NCI-H2227 treated with DMSO at 0.1 percent for 48 hours (cell line): ENCODE results near the gene HOXD11.

Source experiments
- DNase-seq: peaks from one replicate; lab custom pipeline; 2025; lab: John Stamatoyannopoulos, UW

Gene HOXD11

GRCh38 chr2:176081376-176081836, 25.7 kb upstream of the HOXD11 start:
- no peak for DNase-seq

DNA sequence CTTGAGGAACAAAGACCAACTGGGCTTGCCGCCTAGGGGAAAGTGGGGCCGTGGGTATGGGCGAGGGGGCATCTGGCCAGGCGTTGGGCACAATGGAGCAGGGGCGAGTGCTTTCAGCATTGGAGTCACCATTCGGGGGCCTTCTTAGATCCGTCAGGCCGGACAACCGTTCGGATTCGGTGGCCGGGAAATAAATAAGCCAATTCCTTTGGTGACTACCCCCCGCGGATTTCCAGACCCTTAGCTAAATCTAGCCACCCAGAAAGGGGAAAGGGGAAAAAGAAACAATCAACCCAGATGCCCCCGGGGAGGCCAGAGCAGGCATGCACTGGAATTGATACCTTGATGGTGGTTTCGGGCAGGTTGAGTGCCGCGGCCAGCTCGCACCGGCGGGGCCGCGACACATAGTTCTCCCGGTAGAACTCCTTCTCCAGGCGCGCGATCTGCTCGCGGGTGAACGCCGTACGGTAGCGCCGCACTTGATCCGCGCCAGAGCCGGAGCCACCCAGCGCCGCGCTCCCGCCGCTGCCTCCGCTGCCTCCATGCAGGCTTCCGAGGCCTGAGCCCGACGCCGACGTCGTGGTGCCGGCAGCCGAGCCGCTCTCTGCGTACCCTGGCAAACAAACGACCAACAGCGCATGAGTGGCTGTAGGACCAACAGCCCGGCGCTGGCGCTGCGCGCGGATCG, 25.1 kb upstream of the HOXD11 start:
- DNase-seq: no peak

- no peak for DNase-seq
These were observed 24.6 kb upstream of the HOXD11 start for GRCh38 chr2:176082525-176082823.

- no peak for DNase-seq
These were observed 24.0 kb upstream of the HOXD11 start for GRCh38 chr2:176082824-176083751.

GRCh38 chr2:176083796-176084261, 23.3 kb upstream of the HOXD11 start, which contains the start of gene EVX2:
Gene EVX2, minus strand, starts transcription at chr2:176083962. Its CDS starts 186 bp downstream, at chr2:176083776.
- DNase-seq: no peak

GRCh38 chr2:176084611-176085119, 22.4 kb upstream of the HOXD11 start:
- peak; percentile 63 for DNase-seq

GRCh38 chr2:176085120-176085788, 21.8 kb upstream of the HOXD11 start:
- no peak for DNase-seq

GRCh38 chr2:176085861-176086771, 21.0 kb upstream of the HOXD11 start:
- peak; percentile 48 for DNase-seq

GRCh38 chr2:176087330-176088047, 19.6 kb upstream of the HOXD11 start:
- DNase-seq: no peak

DNA sequence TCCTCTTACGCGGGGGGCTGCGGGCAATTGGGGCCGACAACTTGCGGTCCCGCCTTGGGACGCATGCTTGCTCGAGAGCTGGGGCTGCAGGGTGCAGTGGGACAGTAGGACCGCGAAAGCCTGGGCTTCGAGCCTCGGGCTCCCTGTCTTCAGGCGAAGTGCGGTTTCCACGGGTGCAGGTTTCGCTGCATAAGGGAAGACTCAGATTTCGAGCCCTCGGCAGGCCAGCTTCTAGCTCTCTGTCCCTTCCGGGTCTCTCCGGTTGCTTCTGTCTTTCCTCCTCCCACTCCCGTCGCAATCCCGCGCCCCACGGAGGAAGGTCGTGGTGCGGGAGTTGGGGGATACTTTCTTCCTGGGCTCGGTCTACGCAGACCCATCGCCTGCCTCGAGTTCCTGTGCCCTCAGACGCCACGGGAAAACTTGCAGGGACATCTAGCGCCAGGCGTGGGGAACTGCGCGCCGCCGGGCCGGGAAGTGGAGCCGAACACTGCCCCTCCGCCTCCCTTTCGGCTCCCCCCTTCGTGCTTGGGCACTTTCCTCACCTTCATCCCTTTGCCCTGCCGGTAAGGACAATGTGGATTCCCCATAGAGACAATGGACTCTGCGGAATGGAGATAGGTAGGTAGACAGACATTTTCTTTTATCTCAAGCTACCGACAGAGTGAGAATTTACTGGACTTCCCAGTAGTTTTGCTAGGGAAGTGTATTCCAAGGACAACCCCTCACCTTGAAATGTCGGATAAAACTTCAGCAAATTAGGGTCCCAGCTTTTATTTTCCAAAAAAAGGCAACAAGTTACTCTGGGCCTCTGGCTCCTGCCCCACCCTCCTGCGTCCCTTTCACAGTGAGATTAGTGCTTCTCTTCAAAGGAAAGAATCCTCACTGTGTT, 18.8 kb upstream of the HOXD11 start:
- peak; percentile 66 for DNase-seq

- DNase-seq: no peak
These were observed 17.9 kb upstream of the HOXD11 start for GRCh38 chr2:176088937-176089842.

- DNase-seq: no peak
These were observed 17.2 kb upstream of the HOXD11 start for GRCh38 chr2:176089843-176090395.

DNA sequence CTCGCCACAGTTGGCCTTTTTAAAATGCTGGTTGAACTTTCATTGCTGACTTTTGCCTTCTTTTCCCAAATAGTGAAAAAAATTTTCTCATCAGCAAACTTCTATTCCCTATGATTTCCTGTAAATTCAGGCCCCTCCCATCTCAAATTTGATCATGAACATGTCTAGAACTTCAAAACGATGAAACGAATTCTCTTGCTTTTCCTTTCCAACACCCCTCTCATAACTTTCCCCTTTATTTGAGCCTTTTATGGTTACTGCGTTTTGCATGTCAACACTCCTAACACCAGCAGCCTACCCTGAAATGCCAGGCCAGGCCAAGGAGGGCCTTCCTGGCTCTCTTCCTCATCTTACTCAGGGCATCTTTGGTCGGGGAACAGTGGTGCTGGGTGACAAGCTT, 16.2 kb upstream of the HOXD11 start:
- no peak for DNase-seq

GRCh38 chr2:176091329-176092258, 15.5 kb upstream of the HOXD11 start:
- DNase-seq: peak; percentile 57

DNA sequence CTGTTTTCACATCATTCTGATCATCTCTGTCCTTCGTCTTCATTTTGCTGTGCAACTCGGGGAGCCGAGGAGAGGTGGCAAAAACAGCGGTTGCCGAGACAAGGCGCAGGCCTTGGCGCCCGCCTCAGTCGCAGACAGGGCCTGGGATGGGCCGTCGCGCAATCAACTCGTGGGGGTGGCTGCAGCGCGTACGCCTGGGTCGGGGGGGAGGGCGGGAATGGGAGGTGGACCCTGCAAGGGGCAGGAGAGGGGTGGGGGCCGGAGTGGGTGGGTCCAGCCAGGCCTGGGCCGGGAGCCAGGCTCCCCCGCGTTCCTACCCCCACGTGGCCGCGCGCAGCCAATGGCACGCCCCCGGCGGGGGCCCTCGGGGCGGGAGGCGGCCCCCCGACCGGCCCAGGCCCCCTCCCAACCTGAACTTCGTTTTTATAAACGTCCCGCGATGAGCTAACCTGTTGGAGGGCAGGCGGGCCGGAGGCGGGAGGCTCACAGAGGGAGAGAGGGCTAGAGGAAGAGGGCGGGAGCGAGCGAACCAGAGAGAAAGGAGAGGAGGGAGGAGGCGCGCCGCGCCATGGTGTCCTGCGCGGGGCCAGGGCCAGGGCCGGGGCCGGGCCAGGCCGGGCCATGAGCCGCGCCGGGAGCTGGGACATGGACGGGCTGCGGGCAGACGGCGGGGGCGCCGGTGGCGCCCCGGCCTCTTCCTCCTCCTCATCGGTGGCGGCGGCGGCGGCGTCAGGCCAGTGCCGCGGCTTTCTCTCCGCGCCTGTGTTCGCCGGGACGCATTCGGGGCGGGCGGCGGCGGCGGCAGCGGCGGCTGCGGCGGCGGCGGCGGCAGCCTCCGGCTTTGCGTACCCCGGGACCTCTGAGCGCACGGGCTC, 14.6 kb upstream of the HOXD11 start, which contains the start of gene HOXD13:
HOXD13 (plus strand) TSS at position 452 of the 875 bp plus-strand sequence; CDS start at position 622, 170 bp downstream.
- peak; percentile 84 for DNase-seq
